ENCODE results near the gene TUBE1. TPM values are rescaled to one million over a fixed set of nuclear protein-coding genes. Genes with fewer than 3 reads are reported as not detected.

TUBE1 gene
- total RNA-seq, 1 donor from 2014 or later = 49.0 TPM

GRCh38 chr6:112123982-112124381 lies 36.7 kb upstream of the TUBE1 start:
- H3K36me3 Mint-ChIP-seq = no peaks in the 10 kb centered on the region
- no peak for DNase-seq (ENCODE audit: low spot score)
- no peaks in the 10 kb centered on the region for H3K9me3 Mint-ChIP-seq
- H3K79me2 ChIP-seq (ENCODE audit: low read depth) = no peaks in the 10 kb centered on the region
- no peak overlapping the region for H3K4me3 ChIP-seq
- H3K4me2 ChIP-seq = no peak overlapping the region
- H3K9me3 ChIP-seq (ENCODE audit: low read depth) = no peaks in the 10 kb centered on the region
- H3F3A ChIP-seq (ENCODE audit: low read depth) = no peaks in the 10 kb centered on the region
- no peak overlapping the region for H3K9ac ChIP-seq
- peaks cover 15% of the 10 kb centered on the region for H3K4me1 Mint-ChIP-seq
- peaks cover 5% of the 10 kb centered on the region for H3K4me1 ChIP-seq
- H3K36me3 ChIP-seq = no peaks in the 10 kb centered on the region
- H3K27ac ChIP-seq = no peak overlapping the region
- TF ChIP-seq EZH2 (IDR thresholded peaks at IDR 0.05) (no peak), EZH2phosphoT487 (IDR thresholded peaks at IDR 0.05) (no peak), CTCF (IDR thresholded peaks at IDR 0.05) (no peak)
- no peaks in the 10 kb centered on the region for H3K27me3 Mint-ChIP-seq (ENCODE audit: insufficient read depth, low read depth)
- H4K20me1 ChIP-seq (ENCODE audit: low read depth) = no peaks in the 10 kb centered on the region
- H2AFZ ChIP-seq (replicated peaks) = no peak overlapping the region
- no peak overlapping the region for H3K27ac Mint-ChIP-seq
- H3K27me3 ChIP-seq = no peaks in the 10 kb centered on the region
- no peak overlapping the region for H3K4me3 Mint-ChIP-seq

- no peak overlapping the region for H3K9ac ChIP-seq
- no peaks in the 10 kb centered on the region for H3F3A ChIP-seq (ENCODE audit: low read depth)
- no peaks in the 10 kb centered on the region for H3K27me3 Mint-ChIP-seq (ENCODE audit: insufficient read depth, low read depth)
These were observed 35.5 kb upstream of the TUBE1 start for GRCh38 chr6:112122756-112123155.

GRCh38 chr6:112118034-112118433 lies 30.8 kb upstream of the TUBE1 start:
- Histone ChIP-seq H3K36me3 (no peaks in the 10 kb centered on the region), H3K27me3 (no peaks in the 10 kb centered on the region), H2AFZ (replicated peaks) (peak overlapping the region; percentile 6), H3K4me2 (no peak overlapping the region), H3F3A (ENCODE audit: low read depth) (no peaks in the 10 kb centered on the region), H3K4me1 (no peaks in the 10 kb centered on the region), H3K9ac (no peak overlapping the region), H3K9me3 (ENCODE audit: low read depth) (no peaks in the 10 kb centered on the region), H3K79me2 (ENCODE audit: low read depth) (no peaks in the 10 kb centered on the region), H3K27ac (no peak overlapping the region), H4K20me1 (ENCODE audit: low read depth) (no peaks in the 10 kb centered on the region), H3K4me3 (no peak overlapping the region)
- TF ChIP-seq EZH2 (IDR thresholded peaks at IDR 0.05) = no peak
- TF ChIP-seq CTCF (IDR thresholded peaks at IDR 0.05) = no peak
- no peak for TF ChIP-seq EZH2phosphoT487 (IDR thresholded peaks at IDR 0.05)
- Mint-ChIP-seq H3K36me3 (no peaks in the 10 kb centered on the region), H3K4me3 (no peak overlapping the region), H3K27ac (no peak overlapping the region), H3K4me1 (peaks cover 2% of the 10 kb centered on the region), H3K9me3 (no peaks in the 10 kb centered on the region), H3K27me3 (ENCODE audit: insufficient read depth, low read depth) (no peaks in the 10 kb centered on the region)
- DNase-seq (ENCODE audit: low spot score) = no peak

More at GRCh38 chr6:112122756-112123155, 35.5 kb upstream of the TUBE1 start:
- no peak overlapping the region for H3K27ac Mint-ChIP-seq
- H3K4me1 Mint-ChIP-seq = peaks cover 15% of the 10 kb centered on the region
- Histone ChIP-seq H3K4me3 (no peak overlapping the region), H4K20me1 (ENCODE audit: low read depth) (no peaks in the 10 kb centered on the region), H3K79me2 (ENCODE audit: low read depth) (no peaks in the 10 kb centered on the region), H3K27me3 (no peaks in the 10 kb centered on the region), H3K9me3 (ENCODE audit: low read depth) (no peaks in the 10 kb centered on the region), H3K4me2 (no peak overlapping the region), H2AFZ (replicated peaks) (peak overlapping the region; percentile 19), H3K36me3 (no peaks in the 10 kb centered on the region), H3K27ac (no peak overlapping the region), H3K4me1 (peaks cover 5% of the 10 kb centered on the region)
- no peak overlapping the region for H3K4me3 Mint-ChIP-seq
- DNase-seq (ENCODE audit: low spot score) = no peak
- H3K36me3 Mint-ChIP-seq = no peaks in the 10 kb centered on the region
- H3K9me3 Mint-ChIP-seq = no peaks in the 10 kb centered on the region
- TF ChIP-seq EZH2phosphoT487 (IDR thresholded peaks at IDR 0.05) (no peak), CTCF (IDR thresholded peaks at IDR 0.05) (no peak), EZH2 (IDR thresholded peaks at IDR 0.05) (no peak)
